Pancreas (tissue), 10 donors: Measurements from ENCODE around the gene ERRFI1. TPM values are rescaled to one million over a fixed set of nuclear protein-coding genes. Genes with fewer than 3 reads are reported as not detected.
A peak's percentile ranks its signal among the peaks of the same experiment; 100 is the strongest.

Source experiments
- ATAC-seq, 4 donors: fragments of 200-7000 bp; cut with Tn5 transposase; one replicate each; pipeline versions ENCODE4 v1.8.0 to v1.9.1; 2020; ENCODE audit warnings: mild to moderate bottlenecking in 4 of 4, moderate library complexity in 4 of 4
- DNase-seq, 6 donors: peaks; one replicate each; pipeline ENCODE4 v3.0.0-alpha.2; 2020
- FAIRE-seq: peaks from 2 replicates; lab custom pipeline; 2012; peaks lifted over from hg19 to GRCh38; lab: Jason Lieb, UNC
- H3K27ac ChIP-seq, 4 donors: fragments of 200-600 bp; sonication (generic); 1 replicate in 3 of 4; 2 replicates in 1 of 4; pipeline versions ENCODE4 v1.5.0 to v1.8.0; 2020
- H3K27me3 ChIP-seq, 4 donors: fragments of 200-600 bp; one replicate each; pipeline ENCODE4 v1.8.0; 2021
- H3K36me3 ChIP-seq, 3 donors: fragments of 200-600 bp; sonication (generic) in 1 of 3; one replicate each; pipeline versions ENCODE4 v1.5.0 to v1.8.0; 2020 to 2021
- H3K4me1 ChIP-seq, 3 donors: fragments of 200-600 bp; one replicate each; pipeline ENCODE4 v1.8.0; 2021
- H3K4me3 ChIP-seq, 4 donors: fragments of 200-600 bp; sonication (generic) in 2 of 4; one replicate each; pipeline versions ENCODE4 v1.5.0 to v1.8.0; 2020 to 2021
- H3K9me3 ChIP-seq, 4 donors: fragments of 200-600 bp; one replicate each; pipeline ENCODE4 v1.8.0; 2021
- CTCF ChIP-seq, 4 donors: fragments of 200-600 bp; sonication (generic) in 3 of 4; IDR thresholded peaks; one replicate each; pipeline versions ENCODE4 v1.5.0 to v1.8.0; 2021; ENCODE audit warnings: antibody characterized with exemption in 4 of 4
- WGBS, 2 donors: extraction: QIAGEN DNeasy Blood & Tissue Kit; methylation state at CpG; one replicate each; pipeline ENCODE4 v1.1.7; 2013; 5-methylcytosine and 5-hydroxymethylcytosine counted together
- intact Hi-C, 3 donors: fragments of 100-400 bp; cut with DNase I; formaldehyde crosslinking; loops; one replicate each; pipeline versions ENCODE4 v1.11.1 to v1.14.2; 2022
- polyA plus RNA-seq, 2 donors: library from polyadenylated mRNA; stranded (reverse); fragments of 200-250 nt; gene quantifications; one replicate each; pipeline ENCODE4 v1.2.3, GENCODE V29; 2013
- total RNA-seq, 6 donors: library from RNA; stranded (reverse); fragmentation: NEBNext Ultra II Directional in 4 of 6; extraction: Animal tissue kit (Norgen Biotek cat#: 25700) in 4 of 6; gene quantifications; one replicate each; pipeline versions ENCODE4 v1.2.1 to v1.2.4, GENCODE V29; 2021 to 2023
- donor health status: healthy with polysubstance abuse.
- donor health status: DM: no; HTN: no; CAD: no; lungs with moderate emphysema.
- donor health status: DM: no; HTN: no; CAD: no.
- donor health status: control.
- donor health status: control.
- donor health status: Bipolar disorder and iron deficiency.
- donor health status: DM: yes; HTN: yes; CAD: no.
- donor health status: DM: no; HTN: no; CAD: no.
- donor health status: DM: no; HTN: no; CAD: no.
- donor health status: DM: yes; HTN: yes; CAD: no.

ERRFI1 gene
- total and polyA plus RNA-seq, 8 donors: 36.4 to 392 (median 101) TPM

- DNase-seq (peak in 1 of 6 donors; percentile 56), FAIRE-seq (no peak), ATAC-seq (no peak)
- no peak for TF ChIP-seq CTCF (IDR thresholded peaks at IDR 0.05)
- Histone ChIP-seq H3K36me3 (peaks cover 0 to 57% (median 40%) of the 10 kb centered on the region in 3 donors), H3K4me3 (no peak overlapping the region), H3K4me1 (peaks cover 0 to 17% (median 13%) of the 10 kb centered on the region in 3 donors), H3K27me3 (no peaks in the 10 kb centered on the region), H3K27ac (no peak overlapping the region), H3K9me3 (no peaks in the 10 kb centered on the region)
- WGBS, 2 donors: 95 to 96% methylated on average over 18 of the region's 18 CpGs
- intact Hi-C loops: no loop called here
Measured at GRCh38 chr1:8009043-8010002, 16.8 kb downstream of the ERRFI1 start.

- H3K9me3 ChIP-seq: no peaks in the 10 kb centered on the region
- H3K36me3 ChIP-seq: peaks cover 0 to 27% (median 23%) of the 10 kb centered on the region in 3 donors
- no peaks in the 10 kb centered on the region for H3K27me3 ChIP-seq
- intact Hi-C loops: no loop called here
- no peak overlapping the region for H3K4me3 ChIP-seq
- 51 to 57% methylated on average over 12 of the region's 12 CpGs for WGBS, 2 donors
- ATAC-seq (peak; percentile 1 to 43 (median 22)), FAIRE-seq (no peak), DNase-seq (peak in 2 of 6 donors; percentile 59 to 61)
- TF ChIP-seq CTCF (IDR thresholded peaks at IDR 0.05): no peak
- H3K4me1 ChIP-seq: peaks cover 0 to 3% (median 2%) of the 10 kb centered on the region in 3 donors
- H3K27ac ChIP-seq: peak overlapping the region in 1 of 4 donors; percentile 27
Measured at GRCh38 chr1:8006037-8006963, 19.8 kb downstream of the ERRFI1 start.

- DNase-seq (peak in 4 of 6 donors; percentile 44 to 85 (median 76)), FAIRE-seq (no peak), ATAC-seq (peak; percentile 9 to 75 (median 47))
- Histone ChIP-seq H3K4me3 (no peak overlapping the region), H3K36me3 (peaks cover 0 to 15% (median 10%) of the 10 kb centered on the region in 3 donors), H3K27ac (peak overlapping the region; percentile 18 to 66 (median 50)), H3K4me1 (peaks cover 0 to 3% (median 0%) of the 10 kb centered on the region in 3 donors), H3K9me3 (no peaks in the 10 kb centered on the region), H3K27me3 (no peaks in the 10 kb centered on the region)
- intact Hi-C loops: no loop called here
- no peak for TF ChIP-seq CTCF (IDR thresholded peaks at IDR 0.05)
- WGBS, 2 donors: 34 to 35% methylated on average over 17 of the region's 17 CpGs
Measured at GRCh38 chr1:8004803-8005573, 21.1 kb downstream of the ERRFI1 start.

- Histone ChIP-seq H3K36me3 (peaks cover 0 to 7% (median 4%) of the 10 kb centered on the region in 3 donors), H3K4me3 (no peak overlapping the region), H3K9me3 (no peaks in the 10 kb centered on the region), H3K27ac (peak overlapping the region; percentile 18 to 66 (median 50)), H3K27me3 (no peaks in the 10 kb centered on the region), H3K4me1 (peaks cover 0 to 3% (median 0%) of the 10 kb centered on the region in 3 donors)
- FAIRE-seq (no peak), ATAC-seq (peak; percentile 2 to 45 (median 10)), DNase-seq (peak in 3 of 6 donors; percentile 60 to 66 (median 62))
- TF ChIP-seq CTCF (IDR thresholded peaks at IDR 0.05): no peak
- intact Hi-C loops: no loop called here
- 61 to 63% methylated on average over 18 of the region's 18 CpGs for WGBS, 2 donors
Measured at GRCh38 chr1:8004113-8004802, 21.9 kb downstream of the ERRFI1 start.
